Measurements from ENCODE around the gene PHYHD1.

The PHYHD1 gene

DNA sequence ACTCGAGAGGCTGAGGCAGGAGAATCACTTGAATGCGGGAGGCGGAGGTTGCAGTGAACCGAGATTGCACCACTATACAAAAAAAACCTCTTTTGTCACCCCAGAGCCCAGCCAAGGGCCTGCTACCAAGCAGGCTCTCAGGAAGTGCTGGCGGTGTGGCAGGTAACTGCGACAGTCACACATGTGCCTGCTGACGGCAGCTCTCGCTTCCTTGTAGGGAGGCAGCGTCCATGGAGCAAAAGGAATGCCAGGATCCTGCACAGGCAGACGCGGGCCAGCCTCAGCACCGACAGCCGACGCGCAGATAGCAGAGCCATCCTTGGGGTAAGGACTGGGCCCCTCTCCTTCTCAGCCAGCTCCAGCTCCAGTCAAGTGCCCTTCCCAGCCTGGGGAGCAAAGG lies 35.0 kb upstream of the PHYHD1 start:
- no peak overlapping the region for H3K27ac ChIP-seq (replicated peaks)
- H3K4me3 ChIP-seq (replicated peaks; ENCODE audit: insufficient read depth, low read length) = no peak overlapping the region
- no peak for TF ChIP-seq GABPA (IDR thresholded peaks at IDR 0.05; ENCODE audit: low read depth)
- TF ChIP-seq, protein P1, sequence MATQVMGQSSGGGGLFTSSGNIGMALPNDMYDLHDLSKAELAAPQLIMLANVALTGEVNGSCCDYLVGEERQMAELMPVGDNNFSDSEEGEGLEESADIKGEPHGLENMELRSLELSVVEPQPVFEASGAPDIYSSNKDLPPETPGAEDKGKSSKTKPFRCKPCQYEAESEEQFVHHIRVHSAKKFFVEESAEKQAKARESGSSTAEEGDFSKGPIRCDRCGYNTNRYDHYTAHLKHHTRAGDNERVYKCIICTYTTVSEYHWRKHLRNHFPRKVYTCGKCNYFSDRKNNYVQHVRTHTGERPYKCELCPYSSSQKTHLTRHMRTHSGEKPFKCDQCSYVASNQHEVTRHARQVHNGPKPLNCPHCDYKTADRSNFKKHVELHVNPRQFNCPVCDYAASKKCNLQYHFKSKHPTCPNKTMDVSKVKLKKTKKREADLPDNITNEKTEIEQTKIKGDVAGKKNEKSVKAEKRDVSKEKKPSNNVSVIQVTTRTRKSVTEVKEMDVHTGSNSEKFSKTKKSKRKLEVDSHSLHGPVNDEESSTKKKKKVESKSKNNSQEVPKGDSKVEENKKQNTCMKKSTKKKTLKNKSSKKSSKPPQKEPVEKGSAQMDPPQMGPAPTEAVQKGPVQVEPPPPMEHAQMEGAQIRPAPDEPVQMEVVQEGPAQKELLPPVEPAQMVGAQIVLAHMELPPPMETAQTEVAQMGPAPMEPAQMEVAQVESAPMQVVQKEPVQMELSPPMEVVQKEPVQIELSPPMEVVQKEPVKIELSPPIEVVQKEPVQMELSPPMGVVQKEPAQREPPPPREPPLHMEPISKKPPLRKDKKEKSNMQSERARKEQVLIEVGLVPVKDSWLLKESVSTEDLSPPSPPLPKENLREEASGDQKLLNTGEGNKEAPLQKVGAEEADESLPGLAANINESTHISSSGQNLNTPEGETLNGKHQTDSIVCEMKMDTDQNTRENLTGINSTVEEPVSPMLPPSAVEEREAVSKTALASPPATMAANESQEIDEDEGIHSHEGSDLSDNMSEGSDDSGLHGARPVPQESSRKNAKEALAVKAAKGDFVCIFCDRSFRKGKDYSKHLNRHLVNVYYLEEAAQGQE (IDR thresholded peaks at IDR 0.05; ENCODE audit: insufficient replicate concordance, low read depth) = no peak
- H3K27me3 ChIP-seq (ENCODE audit: insufficient read depth, poor library complexity, severe bottlenecking) = no peaks in the 10 kb centered on the region
- DNase-seq (ENCODE audit: low read depth in 1 of 2, low spot score in 1 of 2) = no peak

DNA sequence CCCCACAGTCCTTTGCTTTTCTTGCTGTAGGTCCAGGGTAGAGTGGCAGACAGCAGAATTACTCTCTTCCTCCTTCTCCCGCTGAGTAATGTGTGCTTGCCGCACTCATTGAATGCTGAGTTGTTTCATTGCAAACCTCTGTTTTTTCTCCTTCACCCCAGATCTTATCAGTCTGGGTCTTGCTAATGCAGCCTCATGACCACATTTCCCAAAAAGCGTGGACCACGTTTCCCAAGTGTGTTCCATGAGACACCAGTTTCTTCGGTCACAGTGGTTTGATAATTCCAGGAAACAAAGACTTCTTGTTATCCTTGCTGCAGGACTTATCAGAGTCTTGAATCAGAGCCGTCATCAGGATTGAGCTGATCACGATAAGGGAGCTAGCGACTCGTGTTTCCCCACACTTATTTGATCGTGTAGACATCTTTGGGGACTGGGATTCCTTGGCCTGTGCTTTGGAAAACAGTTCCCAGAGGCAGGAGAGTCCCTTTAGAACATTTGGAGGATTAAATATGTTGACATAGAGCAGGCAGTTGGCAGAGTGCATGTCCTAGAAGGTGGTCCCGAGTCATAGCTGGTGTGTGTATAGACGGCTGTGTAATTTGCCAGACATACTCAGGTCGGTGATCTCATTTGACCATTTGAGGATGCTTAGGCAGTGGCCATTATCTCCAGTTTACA lies 34.4 kb upstream of the PHYHD1 start:
- DNase-seq (ENCODE audit: low read depth in 1 of 2, low spot score in 1 of 2) = no peak
- no peak overlapping the region for H3K4me3 ChIP-seq (replicated peaks; ENCODE audit: insufficient read depth, low read length)

DNA sequence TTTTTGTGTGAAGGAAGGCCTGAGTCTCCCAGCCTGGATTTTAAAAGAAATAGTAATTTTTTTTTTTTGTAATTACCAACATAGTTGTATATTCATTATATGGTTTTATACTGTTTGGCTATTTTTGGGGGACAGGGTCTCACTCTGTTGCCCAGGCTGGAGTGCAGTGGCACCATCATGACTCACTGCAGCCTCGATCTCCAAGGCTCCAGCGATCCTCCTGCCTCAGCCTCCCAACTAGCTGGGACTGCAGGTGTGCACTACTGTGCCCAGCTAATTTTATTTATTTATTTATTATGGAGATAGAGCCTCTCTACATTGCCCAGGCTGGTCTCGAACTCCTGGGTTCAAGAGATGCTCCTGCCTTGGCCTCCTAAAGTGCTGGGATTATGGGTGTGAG lies 33.7 kb upstream of the PHYHD1 start:
- H3K27ac ChIP-seq (replicated peaks) = no peak overlapping the region
- H3K27me3 ChIP-seq (ENCODE audit: insufficient read depth, poor library complexity, severe bottlenecking) = no peaks in the 10 kb centered on the region
- TF ChIP-seq SPI1 (IDR thresholded peaks at IDR 0.05; ENCODE audit: borderline replicate concordance, low read depth) (no peak), POLR2AphosphoS5 (IDR thresholded peaks at IDR 0.05; ENCODE audit: low read depth) (no peak), GABPA (IDR thresholded peaks at IDR 0.05; ENCODE audit: low read depth) (no peak)
- TF ChIP-seq, protein P1 (IDR thresholded peaks at IDR 0.05; ENCODE audit: insufficient replicate concordance, low read depth) = no peak
- TF ChIP-seq, protein P2, sequence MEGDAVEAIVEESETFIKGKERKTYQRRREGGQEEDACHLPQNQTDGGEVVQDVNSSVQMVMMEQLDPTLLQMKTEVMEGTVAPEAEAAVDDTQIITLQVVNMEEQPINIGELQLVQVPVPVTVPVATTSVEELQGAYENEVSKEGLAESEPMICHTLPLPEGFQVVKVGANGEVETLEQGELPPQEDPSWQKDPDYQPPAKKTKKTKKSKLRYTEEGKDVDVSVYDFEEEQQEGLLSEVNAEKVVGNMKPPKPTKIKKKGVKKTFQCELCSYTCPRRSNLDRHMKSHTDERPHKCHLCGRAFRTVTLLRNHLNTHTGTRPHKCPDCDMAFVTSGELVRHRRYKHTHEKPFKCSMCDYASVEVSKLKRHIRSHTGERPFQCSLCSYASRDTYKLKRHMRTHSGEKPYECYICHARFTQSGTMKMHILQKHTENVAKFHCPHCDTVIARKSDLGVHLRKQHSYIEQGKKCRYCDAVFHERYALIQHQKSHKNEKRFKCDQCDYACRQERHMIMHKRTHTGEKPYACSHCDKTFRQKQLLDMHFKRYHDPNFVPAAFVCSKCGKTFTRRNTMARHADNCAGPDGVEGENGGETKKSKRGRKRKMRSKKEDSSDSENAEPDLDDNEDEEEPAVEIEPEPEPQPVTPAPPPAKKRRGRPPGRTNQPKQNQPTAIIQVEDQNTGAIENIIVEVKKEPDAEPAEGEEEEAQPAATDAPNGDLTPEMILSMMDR (IDR thresholded peaks at IDR 0.05; ENCODE audit: insufficient read depth, low read length) = no peak

More for the DNA sequence above, 34.4 kb upstream of the PHYHD1 start:
- Histone ChIP-seq H3K27me3 (ENCODE audit: insufficient read depth, poor library complexity, severe bottlenecking) (no peaks in the 10 kb centered on the region), H3K27ac (replicated peaks) (no peak overlapping the region)
- TF ChIP-seq GABPA (IDR thresholded peaks at IDR 0.05; ENCODE audit: low read depth) = no peak
- TF ChIP-seq, protein P2 (IDR thresholded peaks at IDR 0.05; ENCODE audit: insufficient read depth, low read length) = no peak
- TF ChIP-seq, protein P1 (IDR thresholded peaks at IDR 0.05; ENCODE audit: insufficient replicate concordance, low read depth) = no peak
- no peak for TF ChIP-seq POLR2AphosphoS5 (IDR thresholded peaks at IDR 0.05; ENCODE audit: low read depth)
- no peak for TF ChIP-seq SPI1 (IDR thresholded peaks at IDR 0.05; ENCODE audit: borderline replicate concordance, low read depth)

More for the DNA sequence above, 33.7 kb upstream of the PHYHD1 start:
- no peak for DNase-seq (ENCODE audit: low read depth in 1 of 2, low spot score in 1 of 2)
- no peak overlapping the region for H3K4me3 ChIP-seq (replicated peaks; ENCODE audit: insufficient read depth, low read length)
